HL-60/S4 treated with retinoic acid at 250 ng/mL for 4 days and 3 days (cell line): Measurements from ENCODE around the gene STK32B.
"Not testable (repeated sequence)": the region's sequence is repeated elsewhere in the genome, so short reads cannot be mapped to it uniquely, and the experiment has no call there.

Source experiments
- in situ Hi-C: fragments of 300-500 bp; cut with MboI; formaldehyde crosslinking; loops from 2 replicates; pipeline ENCODE4 v1.7.0; 2022; ENCODE audit warnings: low sequenced_read_pairs

The STK32B gene

GRCh38 chr4:5423670-5424069, 372.4 kb downstream of the STK32B start:
- in situ Hi-C loops = no loop called here

- in situ Hi-C loops = no loop called here
Measured at GRCh38 chr4:5424211-5424610, 372.9 kb downstream of the STK32B start.

- in situ Hi-C loops = no loop called here
Measured at GRCh38 chr4:5424901-5425300, 373.6 kb downstream of the STK32B start.

- in situ Hi-C loops = no loop called here
Measured at GRCh38 chr4:5429747-5430146, 378.5 kb downstream of the STK32B start.

- in situ Hi-C loops = no loop called here
Measured at GRCh38 chr4:5433196-5433595, 381.9 kb downstream of the STK32B start.

- in situ Hi-C loops = no loop called here
Measured at GRCh38 chr4:5435201-5435600, 383.9 kb downstream of the STK32B start.

- in situ Hi-C loops = no loop called here
Measured at GRCh38 chr4:5435823-5436222, 384.5 kb downstream of the STK32B start.

GRCh38 chr4:5443976-5444802, 392.9 kb downstream of the STK32B start:
- in situ Hi-C loops = not testable (repeated sequence)

- in situ Hi-C loops = no loop called here
Measured at GRCh38 chr4:5444918-5445517, 393.7 kb downstream of the STK32B start.

GRCh38 chr4:5446595-5447226, 395.4 kb downstream of the STK32B start:
- in situ Hi-C loops = no loop called here

GRCh38 chr4:5447755-5448154, 396.5 kb downstream of the STK32B start:
- in situ Hi-C loops = no loop called here

GRCh38 chr4:5448221-5448620, 396.9 kb downstream of the STK32B start:
- in situ Hi-C loops = no loop called here

GRCh38 chr4:5451243-5451642, 400.0 kb downstream of the STK32B start:
- in situ Hi-C loops = no loop called here

GRCh38 chr4:5452156-5452555, 400.9 kb downstream of the STK32B start:
- in situ Hi-C loops = no loop called here

- in situ Hi-C loops = no loop called here
Measured at GRCh38 chr4:5455003-5455585, 403.8 kb downstream of the STK32B start.

- in situ Hi-C loops = no loop called here
Measured at GRCh38 chr4:5456296-5456845, 405.1 kb downstream of the STK32B start.

- in situ Hi-C loops = no loop called here
Measured at GRCh38 chr4:5458676-5459075, 407.4 kb downstream of the STK32B start.

- in situ Hi-C loops = no loop called here
Measured at GRCh38 chr4:5459236-5459635, 408.0 kb downstream of the STK32B start.

- in situ Hi-C loops = no loop called here
Measured at GRCh38 chr4:5460106-5460801, 409.0 kb downstream of the STK32B start.

GRCh38 chr4:5461477-5461876, 410.2 kb downstream of the STK32B start:
- in situ Hi-C loops = no loop called here
